ENCODE measurements around the gene MKI67. TPM values are rescaled to one million over a fixed set of nuclear protein-coding genes. Genes with fewer than 3 reads are reported as not detected.

Gene MKI67
- total RNA-seq, 1 experiment from 2014 or later: 90.0 TPM

DNA sequence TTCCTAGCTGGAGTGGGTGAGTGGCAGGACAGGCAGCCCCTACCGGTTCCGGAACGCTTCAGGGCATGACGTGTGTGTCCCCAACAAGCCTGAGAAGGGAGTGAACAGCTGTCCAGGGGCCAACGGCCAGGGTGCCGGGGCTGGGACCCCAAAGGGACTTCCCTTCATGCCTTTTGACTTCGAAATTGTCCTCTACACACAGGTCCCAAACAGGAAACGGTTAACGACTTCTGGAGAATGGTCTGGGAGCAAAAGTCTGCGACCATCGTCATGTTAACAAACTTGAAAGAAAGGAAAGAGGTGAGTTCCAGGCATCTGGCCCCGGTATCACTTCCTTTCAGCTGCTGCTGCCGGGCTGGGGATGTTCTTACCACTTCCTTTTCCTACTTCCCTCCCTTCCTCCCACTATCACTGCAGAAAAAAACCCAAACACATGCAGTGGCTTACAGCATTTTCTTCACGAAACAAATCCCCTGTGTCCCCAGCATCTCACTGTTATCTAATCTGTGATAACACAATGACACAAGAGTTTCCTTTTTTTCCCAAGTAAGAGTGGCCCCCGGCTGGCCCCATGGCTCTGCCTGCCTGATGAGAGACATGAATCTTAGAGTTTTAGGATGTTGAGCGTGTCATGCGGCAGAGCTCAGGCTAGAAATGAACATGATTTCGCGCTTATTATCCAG lies 63.2 kb downstream of the MKI67 start:
- H3K4me3 ChIP-seq: peak overlapping the region; percentile 60
- no peaks in the 10 kb centered on the region for H3K27me3 ChIP-seq
- peak overlapping the region; percentile 96 for H3K27ac ChIP-seq
- peaks cover 25% of the 10 kb centered on the region for H3K4me1 ChIP-seq
- no peaks in the 10 kb centered on the region for H3K36me3 ChIP-seq
- H3K9me3 ChIP-seq (replicated peaks): no peaks in the 10 kb centered on the region
- DNase-seq: peak; percentile 69 to 76

DNA sequence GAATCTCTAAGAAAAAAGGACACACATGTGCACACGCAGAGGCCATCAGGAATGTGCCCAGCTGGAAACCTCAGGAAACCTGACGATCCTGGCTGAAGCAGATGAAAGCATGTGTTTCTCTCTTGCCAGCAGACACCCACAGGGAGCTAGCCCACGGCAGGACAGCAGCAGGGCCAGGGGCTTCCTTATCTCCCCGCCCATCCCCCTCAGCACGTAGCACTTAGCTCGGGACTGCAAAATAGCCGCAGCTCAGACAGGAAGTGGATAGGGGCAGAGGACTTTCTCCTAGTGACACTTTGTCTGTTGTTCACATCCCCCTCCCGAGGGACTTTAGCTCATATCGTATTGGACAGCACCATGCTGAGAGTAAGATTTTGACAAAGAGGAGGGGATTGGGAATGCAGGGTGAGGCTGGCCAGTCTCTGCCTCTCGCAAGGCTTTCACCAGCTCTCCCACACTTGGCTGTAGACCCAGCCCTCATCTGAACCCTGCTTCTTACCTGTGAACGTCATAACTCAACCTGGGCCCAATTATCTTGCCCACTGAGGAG lies 63.8 kb downstream of the MKI67 start:
- Histone ChIP-seq H3K27me3 (no peaks in the 10 kb centered on the region), H3K9me3 (replicated peaks) (no peaks in the 10 kb centered on the region), H3K4me1 (peaks cover 25% of the 10 kb centered on the region), H3K4me3 (peak overlapping the region; percentile 60), H3K27ac (peak overlapping the region; percentile 96), H3K36me3 (no peaks in the 10 kb centered on the region)
- peak; percentile 39 to 51 for DNase-seq

DNA sequence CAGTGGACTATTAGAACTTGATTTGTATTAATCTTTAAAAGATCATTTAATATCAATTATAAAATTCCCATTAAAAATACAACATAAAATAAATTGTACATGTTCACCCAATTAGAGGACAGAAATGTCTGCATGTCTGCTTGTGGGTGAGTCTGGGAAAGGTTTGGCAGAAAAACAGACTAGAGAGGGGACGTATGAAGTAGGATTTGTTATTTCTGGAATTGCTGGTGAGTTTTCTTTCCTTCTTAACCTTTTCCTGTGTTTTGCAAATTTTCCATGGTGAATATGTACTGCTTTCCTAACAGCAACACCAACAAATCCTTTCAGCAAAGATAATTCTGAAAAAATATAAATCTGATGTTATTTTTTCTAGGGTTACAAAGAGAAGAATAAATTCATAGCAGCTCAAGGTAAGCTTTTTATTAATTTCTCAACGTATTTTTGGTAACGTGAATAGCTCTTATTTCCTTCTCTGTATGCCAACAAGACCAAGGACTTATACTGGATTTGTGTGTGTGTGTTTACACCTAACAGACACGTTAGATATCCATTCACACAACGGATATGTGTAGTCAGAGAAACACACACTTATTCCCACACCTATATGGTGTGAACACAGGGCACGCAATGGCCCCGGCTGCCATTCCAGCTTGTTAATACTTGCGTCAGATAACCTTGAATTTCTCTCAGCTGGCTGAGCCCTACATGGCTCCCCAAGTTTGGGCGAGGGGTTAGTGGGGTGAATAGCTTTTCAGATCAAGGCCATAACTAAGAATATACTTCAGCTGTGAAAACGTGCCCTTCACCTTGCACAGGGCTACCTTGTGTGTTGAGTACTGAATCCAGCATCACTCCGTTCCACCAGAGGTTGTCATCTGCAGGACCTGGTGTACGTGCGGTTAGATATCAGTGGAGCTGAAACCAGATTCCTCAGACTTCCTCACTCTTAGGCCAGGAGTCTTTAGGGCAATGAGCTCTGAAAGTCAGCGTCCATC lies 64.6 kb downstream of the MKI67 start:
- H3K27me3 ChIP-seq: no peaks in the 10 kb centered on the region
- peaks cover 25% of the 10 kb centered on the region for H3K4me1 ChIP-seq
- H3K4me3 ChIP-seq: peak overlapping the region; percentile 60; the same call in 1 of the 2 replicates
- no peak for DNase-seq
- H3K36me3 ChIP-seq: no peaks in the 10 kb centered on the region
- H3K9me3 ChIP-seq (replicated peaks): no peaks in the 10 kb centered on the region
- H3K27ac ChIP-seq: peak overlapping the region; percentile 96

DNA sequence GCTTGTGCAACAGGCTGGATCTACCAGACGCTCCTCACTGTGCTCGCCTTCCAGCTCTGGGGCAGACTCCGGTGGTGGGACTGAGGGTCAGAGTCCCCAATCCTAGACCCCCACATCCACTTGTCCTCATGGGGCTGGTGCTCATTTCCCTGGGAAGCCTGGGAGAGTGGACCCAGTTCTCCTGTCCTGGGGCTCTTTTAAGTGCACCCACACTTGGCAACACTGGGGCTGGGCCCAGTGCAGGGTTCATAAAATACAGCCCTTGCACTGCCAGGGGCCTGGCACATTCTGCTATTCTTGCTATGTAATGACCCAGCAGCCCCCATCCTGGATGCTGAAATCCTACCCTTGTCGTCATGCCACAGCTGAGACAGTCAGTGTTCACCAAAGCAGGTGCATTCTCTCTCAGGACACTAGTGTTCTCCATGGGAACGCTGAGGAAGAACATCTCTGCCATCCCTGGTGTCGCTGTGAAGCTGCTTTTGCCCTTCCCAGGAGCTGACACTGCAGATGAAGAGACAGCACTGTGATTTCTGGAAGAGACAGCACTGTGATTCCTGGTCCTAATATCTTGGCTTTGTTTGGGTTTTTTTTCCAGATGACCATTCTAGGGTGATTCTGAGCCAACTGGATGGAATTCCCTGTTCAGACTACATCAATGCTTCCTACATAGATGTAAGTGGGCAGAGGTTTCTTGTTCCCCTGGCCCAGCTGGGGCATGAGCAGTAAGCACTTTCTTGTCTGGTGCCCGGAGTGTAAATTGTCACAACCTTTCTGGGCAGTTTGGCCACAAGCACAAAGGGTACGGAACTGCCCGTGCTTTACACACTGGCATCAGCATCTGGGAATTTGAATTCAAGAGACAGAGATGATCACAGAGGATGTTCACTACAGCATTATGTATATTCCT lies 65.6 kb downstream of the MKI67 start:
- Histone ChIP-seq H3K9me3 (replicated peaks) (no peaks in the 10 kb centered on the region), H3K27me3 (no peaks in the 10 kb centered on the region), H3K4me3 (no peak overlapping the region), H3K36me3 (no peaks in the 10 kb centered on the region), H3K4me1 (peaks cover 25% of the 10 kb centered on the region), H3K27ac (no peak overlapping the region)
- no peak for DNase-seq

GRCh38 chr10:128059982-128060293 lies 66.3 kb downstream of the MKI67 start:
- H3K4me1 ChIP-seq: peaks cover 19% of the 10 kb centered on the region
- no peak for DNase-seq
- H3K36me3 ChIP-seq: no peaks in the 10 kb centered on the region
- no peaks in the 10 kb centered on the region for H3K9me3 ChIP-seq (replicated peaks)
- H3K27ac ChIP-seq: no peak overlapping the region
- H3K4me3 ChIP-seq: no peak overlapping the region
- no peaks in the 10 kb centered on the region for H3K27me3 ChIP-seq

DNA sequence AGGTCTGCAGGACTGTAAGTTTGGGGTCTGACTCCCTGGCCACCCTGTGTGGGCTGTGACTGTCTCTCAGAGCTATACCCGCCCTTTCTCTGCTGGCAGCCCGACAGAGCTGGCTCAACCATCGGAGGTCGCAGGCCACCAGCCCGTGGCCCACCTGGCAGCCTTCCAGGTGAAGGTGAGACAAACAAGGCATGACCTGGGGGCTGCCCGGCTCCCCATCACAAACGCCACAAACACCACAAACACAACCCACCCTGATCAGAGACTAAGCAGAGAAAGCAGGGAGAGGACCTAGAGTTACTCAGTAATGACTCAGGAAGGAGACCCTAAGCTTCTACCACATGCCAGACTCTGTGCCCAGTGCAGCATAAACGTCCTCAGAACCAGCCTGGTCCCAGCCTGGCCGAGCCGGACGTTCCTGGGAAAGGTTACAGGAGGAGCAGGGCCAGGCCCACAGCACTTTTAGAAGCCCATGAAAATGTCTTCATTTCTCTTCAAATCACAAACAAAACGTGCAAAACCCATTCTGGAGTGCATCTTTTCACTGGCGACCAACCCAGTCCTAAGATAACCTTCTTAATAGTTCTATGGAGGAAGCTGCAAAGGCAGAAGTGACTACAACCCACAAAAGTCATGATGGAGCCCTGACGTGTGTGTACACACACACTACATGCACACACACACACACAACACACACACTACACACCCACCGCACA lies 66.8 kb downstream of the MKI67 start:
- Histone ChIP-seq H3K27ac (no peak overlapping the region), H3K4me1 (peaks cover 17% of the 10 kb centered on the region), H3K9me3 (replicated peaks) (no peaks in the 10 kb centered on the region), H3K4me3 (no peak overlapping the region), H3K36me3 (no peaks in the 10 kb centered on the region), H3K27me3 (no peaks in the 10 kb centered on the region)
- no peak for DNase-seq

- H3K4me3 ChIP-seq: no peak overlapping the region
- H3K9me3 ChIP-seq (replicated peaks): no peaks in the 10 kb centered on the region
- H3K36me3 ChIP-seq: no peaks in the 10 kb centered on the region
- no peaks in the 10 kb centered on the region for H3K27me3 ChIP-seq
- peaks cover 10% of the 10 kb centered on the region for H3K4me1 ChIP-seq
- H3K27ac ChIP-seq: no peak overlapping the region
- no peak for DNase-seq
These were observed 67.5 kb downstream of the MKI67 start for GRCh38 chr10:128058750-128059134.

DNA sequence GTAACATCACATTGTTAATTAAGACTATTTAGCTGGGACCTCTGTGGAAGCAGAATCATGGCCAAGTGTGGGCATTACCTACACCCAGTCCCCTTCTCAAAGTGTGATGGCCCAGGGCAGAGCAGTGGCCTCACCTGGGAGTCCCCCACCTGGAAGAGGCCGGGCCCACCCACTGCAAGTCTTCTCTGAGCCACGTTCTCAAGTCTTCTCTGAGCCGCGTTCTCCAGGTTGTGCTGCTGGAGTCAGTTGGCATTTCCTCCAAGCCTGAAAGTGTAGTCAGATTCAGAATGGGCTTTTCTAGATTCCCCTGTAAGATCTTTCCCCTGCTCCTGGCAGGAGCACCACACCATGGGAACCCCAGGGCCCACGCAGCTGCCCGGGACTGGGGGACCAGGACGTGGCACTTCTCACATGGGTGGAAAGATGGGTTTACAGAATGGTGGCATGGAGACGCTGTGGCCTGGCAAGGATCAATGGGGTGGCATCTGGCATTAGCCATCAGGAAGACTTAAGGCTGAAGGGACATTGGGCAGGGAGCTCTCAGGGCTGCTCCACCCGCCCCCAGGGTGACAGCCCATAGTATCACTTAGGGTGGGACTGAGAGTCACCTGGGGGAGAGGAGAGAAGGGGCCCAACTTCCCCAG lies 68.0 kb downstream of the MKI67 start:
- Histone ChIP-seq H3K9me3 (replicated peaks) (no peaks in the 10 kb centered on the region), H3K27ac (no peak overlapping the region)
- DNase-seq: no peak

DNA sequence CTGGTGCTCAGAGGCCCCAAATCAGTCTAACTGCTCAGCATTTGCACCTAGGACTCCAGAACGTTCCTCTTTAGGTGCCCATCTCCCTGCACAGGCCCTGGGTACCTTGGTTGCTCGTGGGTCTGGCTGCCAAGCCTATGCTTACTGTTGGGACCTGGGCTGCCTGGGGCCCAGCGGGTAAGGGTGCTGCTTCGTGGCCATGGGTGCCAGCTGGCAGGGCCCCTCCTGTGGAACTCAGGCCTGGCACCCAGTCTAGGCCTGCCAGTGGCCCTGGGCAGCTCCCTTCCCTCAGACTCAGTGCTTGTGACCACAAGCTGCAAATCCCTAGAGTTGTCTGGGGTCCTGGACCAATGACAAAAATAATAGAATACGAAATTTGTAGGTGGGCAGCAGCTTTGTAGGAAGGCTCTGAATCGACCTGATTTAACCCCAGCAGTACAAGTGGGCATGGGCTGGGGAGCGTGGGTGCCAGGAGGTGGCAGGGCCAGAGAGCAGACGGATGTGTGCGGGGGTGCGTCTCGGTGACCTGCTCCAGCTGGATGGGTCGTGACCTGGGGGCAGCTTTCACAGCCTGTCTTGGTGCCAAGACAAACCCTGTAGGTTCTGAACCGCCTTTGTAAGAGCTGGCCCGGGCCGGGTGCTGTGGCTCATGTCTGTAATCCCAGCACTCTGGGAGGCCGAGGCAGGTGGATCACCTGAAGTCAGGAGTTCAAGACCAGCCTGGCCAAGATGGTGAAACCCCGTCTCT lies 69.7 kb downstream of the MKI67 start:
- no peaks in the 10 kb centered on the region for H3K36me3 ChIP-seq
- H3K4me3 ChIP-seq: no peak overlapping the region
- no peaks in the 10 kb centered on the region for H3K27me3 ChIP-seq
- no peaks in the 10 kb centered on the region for H3K4me1 ChIP-seq
- H3K27ac ChIP-seq: no peak overlapping the region
- H3K9me3 ChIP-seq (replicated peaks): no peaks in the 10 kb centered on the region
- no peak for DNase-seq

More for the DNA sequence above, 68.0 kb downstream of the MKI67 start:
- H3K36me3 ChIP-seq: no peaks in the 10 kb centered on the region
- H3K4me1 ChIP-seq: peaks cover 7% of the 10 kb centered on the region
- H3K27me3 ChIP-seq: no peaks in the 10 kb centered on the region
- H3K4me3 ChIP-seq: no peak overlapping the region

DNA sequence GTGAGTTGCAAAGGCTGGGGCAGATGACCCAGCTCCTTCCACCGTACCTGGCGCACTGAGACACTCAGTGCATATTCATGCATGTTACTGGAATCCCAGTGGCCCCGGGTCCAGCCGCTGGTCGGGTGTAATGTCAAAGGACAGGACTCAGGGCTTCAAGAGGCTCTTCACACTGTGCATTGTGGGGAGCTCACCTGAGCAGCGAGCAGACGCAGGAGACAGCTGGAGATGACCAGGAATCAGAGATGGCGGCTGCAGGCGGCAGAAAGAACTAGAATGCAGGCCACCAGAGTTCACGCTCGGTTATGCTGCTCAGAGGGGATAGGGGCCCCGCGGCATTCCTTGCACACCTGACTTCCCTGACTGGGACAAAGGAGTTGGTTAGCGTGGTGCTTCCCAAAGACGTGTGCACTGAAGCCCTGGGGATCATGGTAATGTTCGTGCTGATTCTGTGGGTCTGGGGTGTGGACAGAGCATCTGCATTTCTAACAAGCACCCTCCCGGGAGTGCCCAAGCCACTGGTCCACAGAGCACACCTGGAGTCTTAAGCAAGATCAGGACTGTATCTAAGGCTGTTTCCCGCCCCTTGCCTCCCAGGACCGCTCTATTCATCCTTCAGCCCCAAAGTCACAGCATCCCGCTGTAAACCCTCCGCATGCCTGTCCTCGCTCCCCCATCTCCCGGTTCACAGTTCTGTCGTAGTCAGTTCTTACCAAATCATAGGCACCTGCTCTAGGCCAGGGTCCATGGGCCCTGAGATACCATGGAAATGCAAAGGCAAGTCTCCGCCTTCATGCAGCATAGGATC lies 71.0 kb downstream of the MKI67 start:
- DNase-seq: no peak

DNA sequence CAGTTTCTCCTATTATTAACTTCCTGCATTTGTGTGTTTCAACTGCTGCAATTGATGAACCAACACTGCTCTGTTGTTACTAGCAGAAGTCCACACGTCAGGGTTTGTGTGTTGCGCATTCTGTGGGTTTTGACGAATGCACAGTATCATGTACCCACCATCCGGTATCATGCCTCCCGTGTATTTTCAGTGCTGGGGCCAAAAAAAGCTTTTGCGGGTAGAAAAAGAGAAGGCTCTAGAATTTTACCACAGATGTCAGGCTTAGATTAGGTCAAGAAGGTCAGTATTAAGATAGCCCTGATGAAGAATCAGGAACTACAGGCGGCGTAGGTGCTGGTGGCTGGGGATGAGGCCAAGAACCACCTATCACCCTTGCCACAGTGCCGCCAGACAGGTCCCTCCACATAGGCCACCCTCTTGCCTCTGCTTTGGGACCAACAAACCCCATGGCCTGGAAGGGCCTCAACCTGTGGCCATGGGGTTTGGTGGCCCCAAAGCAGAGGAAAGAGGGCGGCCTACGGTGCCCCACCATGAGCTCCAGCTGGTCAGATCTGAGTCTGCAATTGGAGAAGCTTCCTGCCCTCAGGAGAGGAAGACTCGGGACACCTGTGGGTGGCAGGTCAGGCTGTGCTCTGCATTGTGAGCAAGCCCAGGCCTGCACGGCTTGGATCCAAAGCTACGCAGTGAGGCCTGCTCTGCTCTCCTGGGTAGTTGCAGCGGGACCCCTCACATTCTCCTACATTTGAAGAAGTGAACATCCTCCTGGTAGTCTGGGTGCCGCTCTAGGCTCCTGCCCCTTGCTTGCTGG lies 71.9 kb downstream of the MKI67 start:
- H3K4me3 ChIP-seq: no peak overlapping the region
- H3K4me1 ChIP-seq: no peaks in the 10 kb centered on the region
- no peak for DNase-seq
- no peak overlapping the region for H3K27ac ChIP-seq
- H3K9me3 ChIP-seq (replicated peaks): no peaks in the 10 kb centered on the region
- no peaks in the 10 kb centered on the region for H3K27me3 ChIP-seq
- H3K36me3 ChIP-seq: no peaks in the 10 kb centered on the region

More for the DNA sequence above, 71.0 kb downstream of the MKI67 start:
- no peaks in the 10 kb centered on the region for H3K9me3 ChIP-seq (replicated peaks)
- no peak overlapping the region for H3K4me3 ChIP-seq
- H3K27ac ChIP-seq: no peak overlapping the region
- H3K4me1 ChIP-seq: no peaks in the 10 kb centered on the region
- H3K27me3 ChIP-seq: no peaks in the 10 kb centered on the region
- H3K36me3 ChIP-seq: no peaks in the 10 kb centered on the region

GRCh38 chr10:128053356-128053755 lies 72.9 kb downstream of the MKI67 start:
- H3K27me3 ChIP-seq: no peaks in the 10 kb centered on the region
- H3K4me3 ChIP-seq: no peak overlapping the region
- DNase-seq: no peak
- H3K36me3 ChIP-seq: no peaks in the 10 kb centered on the region
- no peaks in the 10 kb centered on the region for H3K9me3 ChIP-seq (replicated peaks)
- H3K27ac ChIP-seq: no peak overlapping the region
- no peaks in the 10 kb centered on the region for H3K4me1 ChIP-seq

Data from SJCRH30 (cell line).